ENCODE results near the gene NCAPG.

GRCh38 chr4:17810260-17811077 is at the start of gene NCAPG, which contains the start of gene DCAF16:
- TF ChIP-seq, protein P1, sequence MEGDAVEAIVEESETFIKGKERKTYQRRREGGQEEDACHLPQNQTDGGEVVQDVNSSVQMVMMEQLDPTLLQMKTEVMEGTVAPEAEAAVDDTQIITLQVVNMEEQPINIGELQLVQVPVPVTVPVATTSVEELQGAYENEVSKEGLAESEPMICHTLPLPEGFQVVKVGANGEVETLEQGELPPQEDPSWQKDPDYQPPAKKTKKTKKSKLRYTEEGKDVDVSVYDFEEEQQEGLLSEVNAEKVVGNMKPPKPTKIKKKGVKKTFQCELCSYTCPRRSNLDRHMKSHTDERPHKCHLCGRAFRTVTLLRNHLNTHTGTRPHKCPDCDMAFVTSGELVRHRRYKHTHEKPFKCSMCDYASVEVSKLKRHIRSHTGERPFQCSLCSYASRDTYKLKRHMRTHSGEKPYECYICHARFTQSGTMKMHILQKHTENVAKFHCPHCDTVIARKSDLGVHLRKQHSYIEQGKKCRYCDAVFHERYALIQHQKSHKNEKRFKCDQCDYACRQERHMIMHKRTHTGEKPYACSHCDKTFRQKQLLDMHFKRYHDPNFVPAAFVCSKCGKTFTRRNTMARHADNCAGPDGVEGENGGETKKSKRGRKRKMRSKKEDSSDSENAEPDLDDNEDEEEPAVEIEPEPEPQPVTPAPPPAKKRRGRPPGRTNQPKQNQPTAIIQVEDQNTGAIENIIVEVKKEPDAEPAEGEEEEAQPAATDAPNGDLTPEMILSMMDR (IDR thresholded peaks at IDR 0.05; ENCODE audit: low read depth, low read length, poor library complexity, severe bottlenecking), result no peak
- TF ChIP-seq EZH2phosphoT487 (IDR thresholded peaks at IDR 0.05; ENCODE audit: borderline replicate concordance, low read length), result no peak
